GM23338 (cell line): ENCODE data around the gene RAB1B.

ENCODE experiments used
- EZH2 ChIP-seq: fragments of 200-600 bp; sonication (generic); IDR thresholded peaks from one replicate; pipeline ENCODE4 v1.8.0; 2017; ENCODE audit warnings: antibody characterized with exemption, mild to moderate bottlenecking, low read depth; ENCODE audit not compliant: unreplicated experiment
- EZH2phosphoT487 ChIP-seq: fragments of 200-600 bp; sonication (generic); IDR thresholded peaks from one replicate; pipeline ENCODE4 v1.8.1; 2018; ENCODE audit warnings: antibody characterized with exemption; ENCODE audit not compliant: unreplicated experiment
- TF ChIP-seq, protein P1 (sequence below), 2 experiments: fragments of 200-600 bp in 1 of 2; sonication (generic) in 1 of 2; conservative IDR thresholded peaks; 2 replicates each; pipeline versions ENCODE4 v1.5.1 to v1.6.1; 2016 to 2017; ENCODE audit warnings: antibody characterized with exemption in 2 of 2, low read depth in 2 of 2, mild to moderate bottlenecking in 2 of 2, moderate library complexity in 1 of 2
- TF ChIP-seq, protein P2 (sequence below): IDR thresholded peaks from 2 replicates; pipeline ENCODE4 v1.6.1; 2016; ENCODE audit warnings: antibody characterized with exemption
- TF ChIP-seq, protein P3 (sequence below): IDR thresholded peaks from one replicate; pipeline ENCODE4 v1.6.1; 2018; ENCODE audit warnings: antibody characterized with exemption; ENCODE audit not compliant: unreplicated experiment

DNA sequence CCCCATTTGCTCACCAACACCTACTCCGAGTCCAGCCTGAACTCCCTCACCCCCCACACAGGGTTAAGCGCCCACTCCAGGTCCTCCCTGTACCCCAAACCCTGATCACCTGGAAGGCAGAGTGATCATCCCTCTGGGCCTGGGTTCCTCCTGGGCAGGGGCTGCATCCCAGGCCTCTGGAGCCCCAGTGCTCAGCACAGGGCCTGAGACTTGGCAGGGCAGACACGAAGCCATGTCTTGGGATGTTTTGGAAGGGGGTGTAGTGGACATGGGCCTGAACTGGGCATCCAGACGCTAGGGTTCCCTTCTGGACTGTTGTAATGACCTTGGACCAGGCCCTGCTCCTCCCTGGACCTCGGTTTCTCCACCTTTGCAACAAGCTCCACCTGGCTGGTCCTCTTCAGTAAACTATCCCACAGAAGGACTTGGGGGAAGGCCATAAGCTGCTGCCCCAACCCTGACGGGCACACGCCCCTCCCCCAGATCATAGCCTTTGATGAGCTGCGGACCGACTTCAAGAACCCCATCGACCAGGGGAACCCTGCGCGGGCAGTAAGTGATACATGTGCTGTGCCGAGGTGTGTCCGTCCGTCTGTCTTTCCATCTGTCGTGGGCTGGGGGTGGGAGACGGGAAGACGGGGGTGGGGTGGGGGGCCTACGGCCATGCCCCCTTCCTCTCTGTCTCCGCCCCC is 13.5 kb downstream of the RAB1B start:
- TF ChIP-seq, protein P1, sequence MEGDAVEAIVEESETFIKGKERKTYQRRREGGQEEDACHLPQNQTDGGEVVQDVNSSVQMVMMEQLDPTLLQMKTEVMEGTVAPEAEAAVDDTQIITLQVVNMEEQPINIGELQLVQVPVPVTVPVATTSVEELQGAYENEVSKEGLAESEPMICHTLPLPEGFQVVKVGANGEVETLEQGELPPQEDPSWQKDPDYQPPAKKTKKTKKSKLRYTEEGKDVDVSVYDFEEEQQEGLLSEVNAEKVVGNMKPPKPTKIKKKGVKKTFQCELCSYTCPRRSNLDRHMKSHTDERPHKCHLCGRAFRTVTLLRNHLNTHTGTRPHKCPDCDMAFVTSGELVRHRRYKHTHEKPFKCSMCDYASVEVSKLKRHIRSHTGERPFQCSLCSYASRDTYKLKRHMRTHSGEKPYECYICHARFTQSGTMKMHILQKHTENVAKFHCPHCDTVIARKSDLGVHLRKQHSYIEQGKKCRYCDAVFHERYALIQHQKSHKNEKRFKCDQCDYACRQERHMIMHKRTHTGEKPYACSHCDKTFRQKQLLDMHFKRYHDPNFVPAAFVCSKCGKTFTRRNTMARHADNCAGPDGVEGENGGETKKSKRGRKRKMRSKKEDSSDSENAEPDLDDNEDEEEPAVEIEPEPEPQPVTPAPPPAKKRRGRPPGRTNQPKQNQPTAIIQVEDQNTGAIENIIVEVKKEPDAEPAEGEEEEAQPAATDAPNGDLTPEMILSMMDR (conservative IDR thresholded peaks at IDR 0.05; ENCODE audit: low read depth in 2 of 2), result no peak
- TF ChIP-seq EZH2phosphoT487 (no peak), EZH2 (no peak)
- TF ChIP-seq, protein P2, sequence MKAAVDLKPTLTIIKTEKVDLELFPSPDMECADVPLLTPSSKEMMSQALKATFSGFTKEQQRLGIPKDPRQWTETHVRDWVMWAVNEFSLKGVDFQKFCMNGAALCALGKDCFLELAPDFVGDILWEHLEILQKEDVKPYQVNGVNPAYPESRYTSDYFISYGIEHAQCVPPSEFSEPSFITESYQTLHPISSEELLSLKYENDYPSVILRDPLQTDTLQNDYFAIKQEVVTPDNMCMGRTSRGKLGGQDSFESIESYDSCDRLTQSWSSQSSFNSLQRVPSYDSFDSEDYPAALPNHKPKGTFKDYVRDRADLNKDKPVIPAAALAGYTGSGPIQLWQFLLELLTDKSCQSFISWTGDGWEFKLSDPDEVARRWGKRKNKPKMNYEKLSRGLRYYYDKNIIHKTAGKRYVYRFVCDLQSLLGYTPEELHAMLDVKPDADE, result no peak
- TF ChIP-seq, protein P3, sequence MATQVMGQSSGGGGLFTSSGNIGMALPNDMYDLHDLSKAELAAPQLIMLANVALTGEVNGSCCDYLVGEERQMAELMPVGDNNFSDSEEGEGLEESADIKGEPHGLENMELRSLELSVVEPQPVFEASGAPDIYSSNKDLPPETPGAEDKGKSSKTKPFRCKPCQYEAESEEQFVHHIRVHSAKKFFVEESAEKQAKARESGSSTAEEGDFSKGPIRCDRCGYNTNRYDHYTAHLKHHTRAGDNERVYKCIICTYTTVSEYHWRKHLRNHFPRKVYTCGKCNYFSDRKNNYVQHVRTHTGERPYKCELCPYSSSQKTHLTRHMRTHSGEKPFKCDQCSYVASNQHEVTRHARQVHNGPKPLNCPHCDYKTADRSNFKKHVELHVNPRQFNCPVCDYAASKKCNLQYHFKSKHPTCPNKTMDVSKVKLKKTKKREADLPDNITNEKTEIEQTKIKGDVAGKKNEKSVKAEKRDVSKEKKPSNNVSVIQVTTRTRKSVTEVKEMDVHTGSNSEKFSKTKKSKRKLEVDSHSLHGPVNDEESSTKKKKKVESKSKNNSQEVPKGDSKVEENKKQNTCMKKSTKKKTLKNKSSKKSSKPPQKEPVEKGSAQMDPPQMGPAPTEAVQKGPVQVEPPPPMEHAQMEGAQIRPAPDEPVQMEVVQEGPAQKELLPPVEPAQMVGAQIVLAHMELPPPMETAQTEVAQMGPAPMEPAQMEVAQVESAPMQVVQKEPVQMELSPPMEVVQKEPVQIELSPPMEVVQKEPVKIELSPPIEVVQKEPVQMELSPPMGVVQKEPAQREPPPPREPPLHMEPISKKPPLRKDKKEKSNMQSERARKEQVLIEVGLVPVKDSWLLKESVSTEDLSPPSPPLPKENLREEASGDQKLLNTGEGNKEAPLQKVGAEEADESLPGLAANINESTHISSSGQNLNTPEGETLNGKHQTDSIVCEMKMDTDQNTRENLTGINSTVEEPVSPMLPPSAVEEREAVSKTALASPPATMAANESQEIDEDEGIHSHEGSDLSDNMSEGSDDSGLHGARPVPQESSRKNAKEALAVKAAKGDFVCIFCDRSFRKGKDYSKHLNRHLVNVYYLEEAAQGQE, result no peak
